CD1c-positive myeloid dendritic cell (primary cell): Measurements from ENCODE around the gene CRABP2.

Experiments used
- DNase-seq: peaks from one replicate; pipeline ENCODE4 v3.0.0-alpha.2; 2016; ENCODE audit errors: extremely low spot score

CRABP2 gene

DNA sequence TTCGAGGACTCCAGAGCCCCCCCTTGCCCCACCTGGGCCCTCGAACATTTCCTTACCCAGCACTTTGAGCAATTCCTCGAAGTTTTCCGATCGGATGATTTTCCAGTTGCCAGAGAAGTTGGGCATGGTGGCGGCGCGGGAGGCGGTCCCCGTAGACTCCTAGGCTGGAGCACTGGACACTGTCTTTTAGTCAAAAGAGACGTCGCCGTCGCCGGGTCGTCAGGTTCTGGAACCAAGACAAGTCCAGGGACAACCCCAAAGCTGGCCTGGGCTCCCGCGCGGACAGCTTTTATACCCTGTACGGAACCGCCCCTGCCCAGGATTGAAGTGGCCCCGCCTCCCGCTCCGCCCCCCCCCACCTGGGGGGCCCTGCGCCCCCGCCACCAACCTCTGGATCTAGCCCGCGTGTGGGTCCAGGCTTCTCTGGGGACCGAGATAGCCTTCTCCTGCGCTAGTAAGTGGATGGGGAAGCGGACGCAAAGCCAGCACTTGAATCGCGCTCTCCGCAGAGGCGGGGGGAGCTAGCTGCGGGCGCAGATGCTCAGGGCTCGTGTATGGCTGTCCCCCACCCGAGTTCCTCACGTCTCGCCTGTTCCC, at the start of gene CRABP2:
TSS of gene CRABP2 (minus strand) at position 263 of the 597 bp plus-strand sequence. CDS start at position 126, 137 bp downstream.
- peak; percentile 42 for DNase-seq

DNA sequence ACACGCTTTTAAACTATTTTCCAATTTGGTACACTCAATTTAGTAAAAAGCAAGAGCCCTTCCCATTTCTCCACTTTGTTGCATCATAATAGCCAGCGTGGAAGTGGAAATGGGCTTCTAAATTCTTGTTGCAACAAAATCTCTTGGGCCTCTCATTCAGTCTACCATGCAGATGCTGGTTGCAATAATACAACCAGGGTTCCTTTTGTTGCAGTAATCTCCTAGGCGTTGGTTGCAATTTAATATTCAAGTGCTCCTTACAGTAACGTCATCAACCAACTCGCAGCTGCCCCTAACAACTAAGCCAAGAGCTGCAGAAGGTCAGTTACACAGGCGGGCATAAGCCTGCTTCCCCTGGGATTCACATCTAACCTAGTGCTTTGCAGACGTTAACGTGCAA, 48.8 kb upstream of the CRABP2 start:
- DNase-seq = no peak

DNA sequence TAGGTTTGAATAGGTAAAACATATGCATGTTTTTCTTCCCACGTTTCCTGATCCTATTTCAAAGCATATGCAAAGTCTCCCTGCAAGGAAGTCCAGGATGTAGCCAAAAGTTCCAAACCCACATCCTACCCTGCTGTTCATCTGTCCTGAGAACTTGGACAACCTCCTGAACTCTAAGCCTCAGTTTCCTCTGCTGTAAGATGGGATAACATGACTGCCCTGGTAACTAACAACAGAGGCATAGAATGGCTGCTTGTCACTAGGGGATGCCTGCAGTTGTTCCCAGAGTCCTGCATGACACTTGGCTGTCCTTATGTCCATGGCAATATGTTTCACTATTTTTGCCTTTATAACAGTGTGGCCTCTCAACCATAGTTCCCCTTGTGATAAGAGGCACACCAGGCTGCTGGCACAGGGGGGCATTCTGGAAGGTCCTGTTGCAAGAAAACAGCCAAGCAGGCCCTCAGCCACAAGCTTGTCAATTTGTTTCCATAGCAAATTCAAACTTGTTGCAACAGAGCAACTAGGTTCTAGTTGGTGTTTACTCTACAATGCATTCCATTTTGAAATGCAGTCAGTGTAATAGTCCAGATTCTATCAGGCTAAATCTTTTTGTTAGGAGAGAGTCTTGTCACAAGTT, 47.6 kb upstream of the CRABP2 start:
- DNase-seq = no peak

DNA sequence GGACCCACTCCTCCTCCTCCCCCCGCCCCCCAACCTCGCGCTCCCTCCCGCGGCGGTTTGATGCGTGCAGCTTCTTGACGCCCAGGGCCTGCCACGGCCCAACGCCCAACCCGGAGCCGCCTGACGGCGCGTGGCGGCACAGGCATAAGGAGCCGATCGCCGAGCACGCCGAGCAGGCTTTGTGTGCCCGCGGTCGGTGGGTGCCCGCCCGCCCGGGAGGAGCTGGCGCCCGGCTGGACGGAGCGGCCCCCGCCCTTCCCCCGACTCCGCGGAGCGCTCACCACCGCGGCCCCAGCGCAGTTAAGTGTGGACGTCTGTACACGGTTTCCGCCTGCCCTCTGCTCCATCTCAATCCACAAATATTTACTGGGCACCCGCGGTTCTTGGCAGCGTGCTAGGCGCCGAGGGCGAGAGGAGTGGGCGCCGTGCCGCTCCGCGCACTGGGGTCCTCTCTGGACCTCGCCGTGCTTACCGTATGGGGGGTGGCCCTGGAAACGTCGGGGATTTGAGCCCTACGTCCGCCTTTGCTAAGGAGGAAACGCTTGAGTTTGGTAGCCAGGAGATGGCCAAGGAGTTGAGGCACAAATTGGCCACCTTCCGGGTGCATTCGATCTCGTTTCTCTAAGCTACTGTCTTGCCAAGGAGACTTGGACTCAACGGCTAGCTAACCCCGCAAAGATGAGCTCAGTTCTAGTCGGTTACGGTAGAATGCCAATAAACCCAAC, 46.5 kb upstream of the CRABP2 start:
- peak; percentile 96 for DNase-seq

DNA sequence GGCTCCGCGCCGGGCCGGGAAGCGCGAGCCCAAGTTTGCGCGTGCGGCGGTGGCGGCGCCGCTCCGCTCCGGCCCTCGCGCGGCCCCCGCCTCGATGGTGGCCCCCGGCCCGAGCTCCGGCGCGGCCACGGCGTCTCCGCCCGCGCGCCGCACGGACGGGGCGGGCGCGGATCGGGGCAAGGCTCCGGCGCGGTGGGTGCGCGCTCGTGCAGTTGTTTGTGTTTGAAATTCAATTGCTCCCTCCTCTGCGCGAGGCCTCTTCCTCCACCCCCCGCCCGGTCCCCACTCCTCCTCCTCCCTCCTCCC, 46.0 kb upstream of the CRABP2 start, which contains the start of gene HDGF:
TSS of gene HDGF (minus strand) at position 225 of the 306 bp plus-strand sequence. CDS start 246 bp downstream, outside the sequence.
- no peak for DNase-seq

DNA sequence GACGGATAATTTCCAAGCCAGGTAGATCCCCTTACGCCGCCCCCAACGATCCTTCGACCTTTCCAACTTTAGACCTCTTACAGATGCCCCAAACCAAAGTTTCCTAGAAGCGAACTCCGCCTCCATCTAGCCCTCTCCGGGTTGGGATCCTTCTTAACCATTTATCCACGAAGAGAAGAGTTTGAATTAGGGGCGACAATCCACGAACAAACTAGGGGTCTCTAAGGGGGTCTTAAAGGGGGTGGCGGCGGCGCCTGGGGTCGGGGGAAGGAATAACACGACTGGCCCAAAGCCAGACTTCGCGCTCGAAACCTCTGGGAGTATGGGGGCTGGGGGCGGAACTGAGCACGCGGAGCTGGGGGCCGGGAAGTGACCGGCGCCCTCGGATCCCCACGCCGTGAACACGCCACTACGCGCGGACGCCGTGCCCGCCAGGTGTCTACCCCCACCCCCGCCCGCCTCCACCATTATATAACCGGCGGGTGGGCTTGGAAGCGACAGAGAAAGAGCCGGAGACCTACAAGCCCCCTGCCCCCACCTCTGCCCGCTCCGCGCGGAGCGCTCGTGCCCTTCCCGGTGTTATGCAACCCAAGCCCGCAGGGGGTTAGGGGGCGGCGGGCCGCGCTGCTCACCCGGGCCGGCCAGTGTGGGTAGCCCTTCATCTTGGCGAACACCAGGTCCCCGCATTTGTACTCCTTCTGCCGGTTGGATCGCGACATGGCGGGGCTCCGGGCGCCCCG, 45.5 kb upstream of the CRABP2 start:
- peak; percentile 40 for DNase-seq

DNA sequence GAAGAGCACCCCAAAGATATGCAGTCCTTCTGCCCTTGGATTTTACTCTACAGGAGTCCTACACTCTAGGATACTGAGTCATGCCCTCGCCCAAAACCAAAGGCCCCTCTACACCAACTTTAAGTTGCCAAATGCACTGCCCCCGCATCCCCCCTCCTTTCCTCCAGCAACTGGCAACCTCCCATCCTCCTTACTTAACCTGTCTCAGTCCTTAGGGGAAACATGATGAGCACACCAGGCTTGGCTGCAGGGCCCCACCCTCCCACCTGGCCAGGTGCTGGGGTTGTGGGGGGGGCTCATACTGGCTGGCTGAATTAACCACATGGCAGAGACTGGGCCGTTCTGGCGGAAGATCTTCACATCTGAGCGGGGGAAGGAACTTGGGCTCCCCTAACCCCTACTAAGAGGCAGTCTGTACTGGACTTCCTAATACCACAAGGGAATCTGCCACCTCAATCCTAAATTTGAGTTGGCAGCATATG, 44.8 kb upstream of the CRABP2 start:
- peak; percentile 38 for DNase-seq

DNA sequence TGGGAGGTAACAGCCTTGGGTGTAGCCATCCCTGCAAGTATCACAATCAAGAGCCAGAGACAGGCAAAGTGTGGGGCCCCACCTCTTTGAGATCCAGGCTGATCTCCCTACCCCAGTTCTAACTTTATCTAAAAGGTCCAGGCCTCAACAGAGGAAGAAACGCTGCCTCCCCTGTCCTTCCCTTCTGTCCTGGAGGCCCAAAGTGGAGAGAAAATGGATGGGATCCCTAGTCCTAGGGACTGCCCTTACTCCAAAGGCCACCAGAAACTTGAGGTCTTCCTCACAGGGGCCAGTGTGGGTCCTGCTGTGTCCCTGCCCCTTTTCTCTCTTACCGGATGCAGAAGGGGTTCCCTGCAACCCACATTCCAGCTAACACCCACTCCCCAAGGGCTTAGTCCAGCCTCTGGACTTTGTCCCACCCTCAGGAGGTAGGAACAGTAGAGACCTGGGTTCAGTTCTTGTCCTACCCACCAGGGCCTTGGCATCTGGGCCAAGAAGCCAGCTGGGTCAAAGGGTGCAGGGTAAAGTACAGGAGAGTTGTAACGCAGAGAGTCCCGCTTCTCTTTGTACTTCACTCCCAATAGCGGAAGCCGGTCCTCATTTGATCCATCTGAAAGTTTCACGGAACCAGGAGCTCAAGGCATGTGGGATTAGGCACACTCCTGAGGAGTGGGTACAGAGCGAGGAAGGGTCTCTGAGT, 44.2 kb upstream of the CRABP2 start:
- DNase-seq = peak; percentile 35

DNA sequence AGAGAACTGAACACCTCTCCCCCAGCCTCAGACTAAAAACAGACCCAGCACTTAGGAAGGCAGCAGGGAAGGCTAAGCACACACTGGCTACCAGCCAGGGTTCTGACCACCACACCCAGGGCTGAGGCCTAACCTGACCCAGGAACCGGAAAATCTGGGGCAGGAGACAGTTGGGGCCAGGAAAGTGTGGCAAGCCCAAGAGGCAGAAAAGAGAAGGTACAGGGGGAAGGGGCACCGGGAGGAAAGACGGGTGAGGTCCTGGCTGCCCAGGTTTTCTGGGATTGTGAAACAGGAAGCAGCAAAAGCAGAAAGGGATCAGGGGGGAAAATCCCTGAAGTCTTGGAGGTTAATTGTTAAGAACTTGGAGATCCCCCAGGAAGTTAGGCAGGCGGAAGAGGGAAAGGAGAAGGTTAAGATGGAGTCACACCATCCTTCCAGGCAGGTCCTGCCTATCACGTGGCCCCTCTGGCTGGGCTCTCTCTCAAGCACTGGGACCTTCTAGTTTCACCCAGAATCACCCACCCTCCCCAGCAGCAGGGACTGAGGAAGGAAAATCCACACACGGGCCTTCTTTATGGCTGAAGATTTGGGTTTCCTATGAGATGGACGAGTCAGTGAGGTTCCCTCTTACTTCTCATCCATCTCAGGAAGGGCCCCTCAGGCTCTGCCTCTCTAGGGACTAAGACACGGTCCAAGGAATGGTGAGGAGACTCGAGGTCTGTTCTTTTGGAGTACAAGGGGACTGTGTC, 43.5 kb upstream of the CRABP2 start:
- peak; percentile 65 for DNase-seq

DNA sequence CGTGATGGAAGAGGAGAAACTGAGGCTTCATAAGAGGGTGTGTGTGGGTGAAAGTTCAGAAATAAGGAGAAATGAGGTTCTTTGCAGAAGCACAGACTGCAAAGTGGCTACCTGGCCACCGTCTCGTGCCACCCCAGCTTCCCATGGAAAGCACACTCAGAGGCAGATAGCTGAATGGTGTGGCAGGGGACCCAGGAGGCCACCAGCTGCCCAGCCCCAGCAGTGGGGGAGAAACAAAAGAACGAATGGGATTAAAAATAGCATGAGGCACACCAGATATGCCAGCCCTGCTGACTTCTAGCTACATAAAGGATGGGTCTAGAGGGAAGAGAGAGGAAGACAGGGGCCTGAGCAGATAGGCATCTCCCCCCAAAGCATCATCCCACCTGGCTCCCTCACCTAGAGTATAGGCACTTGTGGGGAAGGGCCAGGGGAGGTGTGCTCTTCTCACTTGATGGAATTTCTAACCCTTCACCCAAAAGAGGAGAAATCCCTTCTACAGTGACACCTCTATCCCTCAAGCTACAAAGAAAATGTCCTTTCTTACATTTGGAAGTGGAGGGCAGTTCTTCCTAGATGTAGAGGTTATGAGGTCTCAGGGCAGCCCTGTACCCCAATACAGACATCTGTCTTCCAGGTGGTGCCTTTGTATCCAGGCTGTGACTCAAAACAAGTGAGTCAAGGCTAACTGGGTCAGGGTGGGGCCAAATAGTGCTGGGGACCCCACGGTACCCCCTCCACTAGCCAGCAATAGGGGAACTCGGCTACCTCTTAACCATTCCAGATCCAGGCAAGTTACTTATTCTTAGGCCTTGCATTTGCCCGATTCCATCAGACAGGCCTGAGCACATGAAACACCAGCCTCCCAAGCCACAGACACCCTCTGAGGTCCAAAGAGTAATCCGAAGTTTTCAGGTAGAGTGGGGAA, 42.6 kb upstream of the CRABP2 start:
- DNase-seq = no peak

DNA sequence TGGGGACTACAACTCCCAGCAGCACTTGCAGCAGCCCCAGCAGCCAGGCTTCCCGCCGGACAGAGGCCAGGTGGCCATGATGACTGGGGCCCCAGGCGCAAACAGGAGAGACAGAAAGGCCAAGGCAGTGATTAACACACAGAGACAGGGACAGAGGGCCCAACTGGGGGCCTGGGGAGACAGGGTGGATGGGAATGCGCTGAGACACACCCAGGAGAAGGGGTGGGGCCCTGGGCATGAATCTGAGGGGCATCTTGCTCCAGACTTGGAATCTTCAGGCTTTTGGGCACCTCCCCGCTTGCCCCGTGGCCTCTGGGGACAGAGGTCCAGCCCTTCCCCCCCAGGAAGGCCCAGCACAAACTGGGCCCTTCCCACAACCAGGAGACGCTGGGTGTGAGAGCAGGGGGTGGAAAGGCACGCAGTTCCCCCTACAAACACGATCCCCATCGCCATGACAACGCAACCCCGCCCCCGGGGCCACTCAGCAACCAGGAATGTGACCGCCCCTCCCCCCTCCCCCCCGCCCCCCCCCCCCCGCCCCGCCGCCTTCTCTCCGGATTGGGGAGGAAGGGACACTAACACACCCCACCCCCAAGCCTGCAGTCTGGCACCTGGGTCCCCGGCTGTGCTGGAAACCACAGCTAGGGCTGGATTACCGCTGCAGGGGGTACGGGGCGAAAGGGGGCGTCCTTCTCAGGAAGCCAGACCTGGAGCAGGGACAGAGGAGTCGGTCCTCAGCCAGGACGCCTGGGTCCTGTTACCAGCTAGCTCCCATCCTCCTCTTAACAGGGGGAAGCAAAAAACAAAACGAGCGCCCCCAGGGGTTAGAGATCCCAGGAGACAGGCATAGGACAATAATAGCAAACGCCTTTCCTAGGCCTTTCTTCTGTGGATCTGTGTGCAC, 41.6 kb upstream of the CRABP2 start:
- DNase-seq = peak; percentile 75

DNA sequence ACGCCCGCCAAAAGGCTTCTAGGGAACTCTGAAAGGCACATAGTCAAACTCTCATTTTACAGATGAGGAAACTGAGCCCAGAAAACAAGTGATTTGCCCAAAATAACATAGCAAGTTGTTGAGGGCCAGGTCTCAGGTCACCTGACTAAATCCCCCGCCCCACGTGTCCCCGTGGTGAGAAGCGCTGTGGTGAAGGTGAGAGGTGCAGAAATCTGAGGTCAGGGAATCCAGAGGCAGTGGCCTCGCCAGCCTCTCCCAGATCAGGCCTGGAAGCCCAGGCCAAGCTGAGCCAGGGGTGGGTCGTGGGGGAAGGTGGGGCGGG, 41.0 kb upstream of the CRABP2 start:
- DNase-seq = no peak

DNA sequence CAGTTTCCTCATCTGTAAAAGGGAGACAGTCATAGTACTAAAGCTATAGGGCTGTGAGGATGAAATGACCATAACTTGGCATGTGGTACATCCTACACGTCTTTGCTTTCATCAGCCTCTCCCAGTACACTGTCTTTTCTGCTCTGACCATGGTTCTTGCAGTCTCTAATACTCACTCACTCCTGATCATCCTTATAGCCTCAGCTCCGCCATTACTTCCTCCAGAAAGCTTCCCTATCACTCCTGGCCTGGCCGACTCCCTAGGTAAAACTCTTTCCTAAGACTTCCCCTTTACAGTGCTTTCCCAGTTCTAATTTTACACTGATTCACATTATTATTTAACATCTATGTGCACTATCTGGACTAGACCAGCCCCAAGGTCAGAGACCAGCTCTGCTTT, 40.5 kb upstream of the CRABP2 start:
- DNase-seq = peak; percentile 64

DNA sequence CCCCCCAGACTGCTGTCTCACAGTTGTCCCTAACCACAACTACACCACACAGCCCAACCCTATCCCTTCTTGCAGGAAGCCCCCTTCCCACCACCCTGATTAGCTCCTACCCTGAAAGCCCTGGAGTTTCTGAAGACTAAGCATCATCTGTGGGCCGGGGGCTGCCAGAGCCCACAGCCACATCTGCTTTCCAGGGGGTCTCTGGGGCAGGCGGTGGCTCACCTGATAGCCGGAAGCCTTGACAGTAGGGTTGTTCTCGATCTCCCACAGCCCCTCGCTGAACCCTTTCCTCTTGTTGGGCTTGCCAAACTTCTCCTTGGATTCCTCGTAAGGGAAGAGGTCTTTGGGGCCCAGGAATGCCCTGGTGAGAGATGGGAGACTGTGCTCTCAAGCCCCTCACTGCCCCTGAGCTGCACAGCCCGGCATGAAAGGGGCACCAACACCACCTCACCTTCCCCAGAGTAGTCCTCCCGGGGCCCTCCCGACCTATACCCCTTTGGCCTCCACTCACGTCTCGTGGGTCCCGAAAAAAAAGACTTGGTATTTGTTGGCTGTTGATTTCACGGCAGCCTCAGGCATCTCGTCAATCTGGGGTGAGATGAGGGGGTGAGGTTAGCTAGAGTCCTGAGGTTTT, 39.5 kb upstream of the CRABP2 start:
- no peak for DNase-seq

DNA sequence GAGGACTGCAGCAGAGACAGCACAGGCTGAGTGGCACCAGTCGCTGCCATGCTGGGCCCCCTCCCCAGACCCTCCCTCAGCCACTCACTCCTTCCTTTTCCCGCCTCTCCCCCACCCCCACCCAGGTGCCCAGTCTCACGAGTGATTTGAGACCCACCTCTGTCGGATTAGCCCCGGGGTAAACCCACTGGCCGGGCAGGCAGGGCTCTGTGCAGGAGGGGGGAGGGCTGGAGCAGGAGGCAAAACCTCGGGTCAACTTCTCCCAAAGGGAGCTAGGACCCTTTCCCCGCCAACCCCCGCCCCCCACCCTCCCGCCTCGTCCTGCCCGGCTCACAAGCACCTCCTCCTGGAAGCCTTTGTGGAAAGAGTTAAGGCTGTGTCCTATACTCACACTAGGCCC, 39.0 kb upstream of the CRABP2 start:
- no peak for DNase-seq

DNA sequence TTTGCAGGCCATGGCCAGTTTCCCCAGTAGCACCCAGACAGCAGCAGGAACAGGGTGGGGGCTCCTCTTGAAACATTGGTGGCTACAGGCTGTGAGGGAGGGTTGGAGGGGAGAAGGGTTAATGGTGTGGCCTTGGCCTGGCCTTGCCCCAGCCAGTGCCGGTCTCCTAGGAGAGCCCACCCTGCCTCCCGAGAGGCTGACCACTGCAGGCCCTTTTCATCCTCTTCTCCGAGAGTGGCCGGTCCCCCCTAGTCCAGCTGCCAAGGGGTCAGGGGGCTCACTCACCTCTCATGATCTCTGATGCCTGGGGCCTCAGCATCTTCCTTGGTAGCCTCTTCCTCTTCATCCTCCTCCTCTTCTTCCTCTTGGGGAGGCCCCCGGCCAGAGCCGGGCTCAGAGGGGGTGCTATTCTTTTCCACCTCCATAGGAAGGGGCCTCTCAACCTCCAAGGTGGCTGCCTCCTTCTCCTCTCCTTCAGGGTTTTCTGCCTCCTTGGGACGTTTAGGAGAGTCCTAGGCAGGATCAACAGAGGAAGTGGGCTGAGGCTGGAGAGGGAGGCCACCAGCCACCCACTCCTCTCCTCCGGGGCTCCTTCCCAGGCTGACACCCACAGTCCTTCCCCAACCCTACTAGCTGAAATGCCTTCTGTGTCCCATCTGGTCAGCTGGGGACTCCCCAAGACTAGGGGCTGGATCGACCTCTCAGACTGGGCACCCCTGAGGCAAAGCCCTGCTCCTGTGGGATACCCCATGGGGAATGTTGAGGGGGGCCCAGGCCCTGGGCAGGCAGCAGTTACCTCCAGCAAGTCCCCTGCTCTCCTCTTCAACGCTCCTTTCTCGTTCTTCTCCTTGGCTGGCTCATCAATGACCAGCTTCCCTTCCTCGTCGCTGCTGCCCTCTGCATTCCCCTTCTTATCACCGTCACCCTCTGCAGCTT, 38.3 kb upstream of the CRABP2 start:
- peak; percentile 34 for DNase-seq

DNA sequence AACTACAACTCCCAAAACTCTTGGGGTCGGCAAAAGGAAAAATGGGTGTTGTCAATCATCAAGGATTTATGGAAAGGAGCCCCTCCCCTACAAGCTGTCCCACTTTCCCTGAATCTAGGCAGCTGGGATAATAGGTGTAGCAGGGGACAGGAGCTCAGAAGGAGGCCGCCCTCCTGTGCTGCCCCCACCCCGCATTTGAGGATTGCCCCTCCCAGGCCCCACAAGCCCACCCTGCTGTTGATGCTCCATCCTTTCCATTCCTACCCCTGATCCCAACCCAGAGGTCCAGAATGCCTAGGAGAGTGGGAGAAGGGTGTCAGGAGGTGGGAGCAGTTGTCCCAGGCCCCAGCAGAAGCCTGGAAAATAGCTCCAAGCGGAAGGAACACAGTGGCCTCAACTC, 37.4 kb upstream of the CRABP2 start:
- no peak for DNase-seq
